B cell (primary cell): ENCODE data around the gene NECAB2. TPM values are rescaled to one million over a fixed set of nuclear protein-coding genes. Genes with fewer than 3 reads are reported as not detected.

Experiments used
- ATAC-seq: fragments of 200-7000 bp; cut with Tn5 transposase; one replicate; pipeline ENCODE4 v1.10.0; 2021; ENCODE audit warnings: low read depth, mild to moderate bottlenecking, moderate number of reproducible peaks, moderate library complexity
- CTCF ChIA-PET: fragments of 350-600 bp; sonication (Branson Sonifier 250); formaldehyde crosslinking; loops from one replicate; lab custom pipeline; 2021; ENCODE audit warnings: antibody characterized with exemption, inconsistent platforms; lab: Charles Lee
- POLR2A ChIA-PET: fragments of 350-600 bp; sonication (Branson Sonifier 250); formaldehyde crosslinking; loops from one replicate; lab custom pipeline; 2021; ENCODE audit warnings: antibody characterized with exemption; lab: Charles Lee
- DNase-seq: peaks from one replicate; pipeline ENCODE4 v3.0.0; 2013
- H2AFZ ChIP-seq: 2 replicates; pipeline ENCODE4 v1.6.1; 2012; ENCODE audit warnings: mild to moderate bottlenecking, low read depth, low read length; ENCODE audit not compliant: insufficient read depth, poor library complexity, severe bottlenecking
- H3K27ac ChIP-seq, 2 donors: 1 replicate in 1 of 2; 2 replicates in 1 of 2; pipeline ENCODE4 v1.5.1; 2012 to 2013; ENCODE audit warnings: low read length in 2 of 2, mild to moderate bottlenecking in 2 of 2, moderate library complexity in 1 of 2
- H3K27me3 ChIP-seq, 4 experiments: fragments of 200-600 bp in 1 of 4; sonication (generic) in 1 of 4; replicated peaks in 1 of 4; 1 replicate in 2 of 4; 2 replicates in 2 of 4; pipeline versions ENCODE4 v1.6.1 to v1.7.0; 2013 to 2016; ENCODE audit warnings: low read length in 3 of 4, mild to moderate bottlenecking in 2 of 4, mixed read lengths in 1 of 4, moderate library complexity in 1 of 4; ENCODE audit not compliant: insufficient read depth in 4 of 4, control insufficient read depth in 3 of 4; ENCODE audit errors: control extremely low read depth in 1 of 4
- H3K36me3 ChIP-seq, 2 experiments: replicated peaks in 1 of 2; 1 replicate in 1 of 2; 2 replicates in 1 of 2; pipeline versions ENCODE4 v1.6.1 to v1.7.1; 2013; ENCODE audit warnings: low read length in 1 of 2; ENCODE audit not compliant: insufficient read depth in 2 of 2, control insufficient read depth in 1 of 2; ENCODE audit errors: control extremely low read depth in 1 of 2, extremely low read depth in 1 of 2
- H3K4me1 ChIP-seq, 2 donors: fragments of 200-600 bp in 1 of 2; sonication (generic) in 1 of 2; 1 replicate in 1 of 2; 2 replicates in 1 of 2; pipeline versions ENCODE4 v1.5.1 to v1.6.1; 2013 to 2017; ENCODE audit warnings: low read length in 2 of 2; ENCODE audit not compliant: control insufficient read depth in 2 of 2, insufficient read depth in 2 of 2
- H3K4me2 ChIP-seq: replicated peaks from 2 replicates; pipeline ENCODE3; 2012; ENCODE audit warnings: mild to moderate bottlenecking, low read depth, low read length; ENCODE audit not compliant: poor library complexity, severe bottlenecking
- H3K4me3 ChIP-seq, 5 experiments: fragments of 200-600 bp in 1 of 5; sonication (generic) in 1 of 5; 1 replicate in 3 of 5; 2 replicates in 2 of 5; pipeline versions ENCODE4 v1.5.1 to v1.7.0; 2011 to 2016; ENCODE audit warnings: low read length in 4 of 5, mild to moderate bottlenecking in 4 of 5, low read depth in 2 of 5, control low read depth in 1 of 5, moderate library complexity in 1 of 5; ENCODE audit not compliant: insufficient read depth in 1 of 5; ENCODE audit errors: control extremely low read depth in 1 of 5, extremely low read depth in 1 of 5
- H3K79me2 ChIP-seq: fragments of 200-600 bp; sonication (generic); one replicate; pipeline ENCODE4 v1.6.0; 2016; ENCODE audit warnings: low read length; ENCODE audit not compliant: control insufficient read depth, insufficient read depth
- H3K9ac ChIP-seq: fragments of 200-600 bp; sonication (generic); 2 replicates; pipeline ENCODE4 v1.6.1; 2017; ENCODE audit warnings: mild to moderate bottlenecking, low read length, moderate library complexity
- H3K9me3 ChIP-seq, 3 donors: one replicate each; pipeline versions ENCODE4 v1.6.1 to v1.7.1; 2013; ENCODE audit warnings: low read length in 2 of 3; ENCODE audit not compliant: control insufficient read depth in 2 of 3, insufficient read depth in 1 of 3; ENCODE audit errors: control extremely low read depth in 1 of 3
- H4K20me1 ChIP-seq: 2 replicates; pipeline ENCODE4 v1.6.0; 2012; ENCODE audit warnings: mild to moderate bottlenecking, low read length; ENCODE audit not compliant: insufficient read depth, control insufficient read depth, poor library complexity, severe bottlenecking
- H3K27ac Mint-ChIP-seq: one replicate; pipeline ENCODE4 v1.8.0; 2021; ENCODE audit warnings: mixed read lengths
- H3K27me3 Mint-ChIP-seq: one replicate; pipeline ENCODE4 v1.8.0; 2021; ENCODE audit warnings: mixed read lengths
- H3K4me1 Mint-ChIP-seq: one replicate; pipeline ENCODE4 v1.8.0; 2021; ENCODE audit warnings: mixed read lengths
- H3K4me3 Mint-ChIP-seq: one replicate; pipeline ENCODE4 v1.8.0; 2021; ENCODE audit warnings: mixed read lengths
- H3K9me3 Mint-ChIP-seq: one replicate; pipeline ENCODE4 v1.8.0; 2022; ENCODE audit warnings: mixed read lengths; ENCODE audit not compliant: insufficient read depth
- CTCF ChIP-seq: fragments of 200-600 bp; IDR thresholded peaks from one replicate; pipeline ENCODE4 v1.8.0; 2022; ENCODE audit warnings: antibody characterized with exemption, mild to moderate bottlenecking
- EZH2 ChIP-seq: IDR thresholded peaks from 2 replicates; pipeline ENCODE4 v1.6.1; 2012; ENCODE audit warnings: borderline replicate concordance, low read depth, mild to moderate bottlenecking, moderate library complexity, low read length; ENCODE audit not compliant: insufficient read depth, poor library complexity, severe bottlenecking
- WGBS: methylation state at CpG from one replicate; pipeline ENCODE4 v1.1.5; 2013; ENCODE audit warnings: missing lambda C conversion rate; ENCODE audit not compliant: insufficient coverage; 5-methylcytosine and 5-hydroxymethylcytosine counted together
- intact Hi-C: fragments of 100-400 bp; cut with micrococcal nuclease; formaldehyde crosslinking; loops from one replicate; pipeline ENCODE4 v1.10.0; 2022
- polyA plus RNA-seq: library from polyadenylated mRNA; depleted of rRNA; stranded (reverse); fragments of >200 nt; gene quantifications from 2 replicates; pipeline ENCODE4 v1.2.3, GENCODE V29; 2012
- total RNA-seq, 2 donors: library from RNA; stranded (reverse); fragments of 120-200 nt in 1 of 2; gene quantifications; 1 replicate in 1 of 2; 2 replicates in 1 of 2; pipeline versions ENCODE4 v1.2.3 to v1.2.4, GENCODE V29; 2013 to 2022

The NECAB2 gene
- total and polyA plus RNA-seq, 2 donors (not counting 1 experiment from before 2014, with no cell fraction given) = not detected

- H3K4me3 Mint-ChIP-seq = no peak overlapping the region
- Histone ChIP-seq H3K9me3 (no peaks in the 10 kb centered on the region), H3K4me1 (no peaks in the 10 kb centered on the region), H3K9ac (no peak overlapping the region), H3K4me3 (no peak overlapping the region), H3K36me3 (no peaks in the 10 kb centered on the region), H3K27ac (no peak overlapping the region), H2AFZ (no peak overlapping the region), H3K4me2 (no peak overlapping the region), H3K79me2 (no peaks in the 10 kb centered on the region), H4K20me1 (no peaks in the 10 kb centered on the region), H3K27me3 (no peaks in the 10 kb centered on the region)
- H3K27me3 Mint-ChIP-seq = peaks cover 4% of the 10 kb centered on the region
- intact Hi-C loops = no loop called here
- ChIA-PET CTCF (no interaction called here), POLR2A (no interaction called here)
- peaks cover 4% of the 10 kb centered on the region for H3K4me1 Mint-ChIP-seq
- ATAC-seq (no peak), DNase-seq (no peak)
- 87% methylated on average over 11 of the region's 12 CpGs for WGBS
- no peak for TF ChIP-seq CTCF
- no peak for TF ChIP-seq EZH2
- H3K9me3 Mint-ChIP-seq = no peaks in the 10 kb centered on the region
- H3K27ac Mint-ChIP-seq = no peak overlapping the region
Measured at GRCh38 chr16:83934684-83934977, 33.4 kb upstream of the NECAB2 start.

GRCh38 chr16:83935005-83935857 lies 32.8 kb upstream of the NECAB2 start:
- Mint-ChIP-seq H3K27ac (no peak overlapping the region), H3K4me3 (no peak overlapping the region), H3K4me1 (peaks cover 4% of the 10 kb centered on the region), H3K27me3 (peaks cover 4% of the 10 kb centered on the region), H3K9me3 (no peaks in the 10 kb centered on the region)
- Histone ChIP-seq H3K27me3 (no peaks in the 10 kb centered on the region), H3K9me3 (no peaks in the 10 kb centered on the region), H3K27ac (no peak overlapping the region), H3K4me1 (no peaks in the 10 kb centered on the region), H3K36me3 (no peaks in the 10 kb centered on the region), H3K9ac (no peak overlapping the region), H3K4me3 (no peak overlapping the region), H4K20me1 (no peaks in the 10 kb centered on the region), H3K4me2 (no peak overlapping the region), H3K79me2 (no peaks in the 10 kb centered on the region), H2AFZ (no peak overlapping the region)
- CTCF ChIA-PET = interaction anchor here (3.5 kb wide), 1 partner anchor 8 kb away, joined by 14 read pairs; no protein-coding TSS in a partner anchor
- no peak for TF ChIP-seq CTCF
- no peak for TF ChIP-seq EZH2
- ATAC-seq (no peak), DNase-seq (no peak)
- 95% methylated on average over 30 of the region's 30 CpGs for WGBS
- POLR2A ChIA-PET = no interaction called here
- intact Hi-C loops = no loop called here
